GM18507 (cell line): Measurements from ENCODE around the gene PTPRA.
"Not testable (repeated sequence)": the region's sequence is repeated elsewhere in the genome, so short reads cannot be mapped to it uniquely, and the experiment has no call there.

ENCODE experiments used
- DNase-seq: peaks from one replicate; pipeline ENCODE4 v3.0.0; 2011; ENCODE audit warnings: low read depth; ENCODE audit not compliant: insufficient read length; ENCODE audit errors: extremely low spot score
- FAIRE-seq: peaks from 2 replicates; lab custom pipeline; 2011; peaks lifted over from hg19 to GRCh38; lab: Jason Lieb, UNC

Gene PTPRA

GRCh38 chr20:2883726-2884637 is 10.7 kb downstream of the PTPRA start:
- FAIRE-seq (peak; percentile 67), DNase-seq (no peak)

- FAIRE-seq (no peak), DNase-seq (no peak)
Measured at GRCh38 chr20:2887715-2888114, 14.4 kb downstream of the PTPRA start.

- no peak for FAIRE-seq
- no peak for DNase-seq
Measured at GRCh38 chr20:2888224-2888955, 15.1 kb downstream of the PTPRA start.

- FAIRE-seq: no peak
Measured at GRCh38 chr20:2889209-2889608, 15.9 kb downstream of the PTPRA start.

GRCh38 chr20:2889797-2890196 is 16.5 kb downstream of the PTPRA start:
- DNase-seq (no peak), FAIRE-seq (no peak)

More at GRCh38 chr20:2889209-2889608, 15.9 kb downstream of the PTPRA start:
- DNase-seq: no peak

- DNase-seq: no peak
- no peak for FAIRE-seq
Measured at GRCh38 chr20:2890742-2891141, 17.5 kb downstream of the PTPRA start.

GRCh38 chr20:2891343-2891742 is 18.1 kb downstream of the PTPRA start:
- FAIRE-seq (no peak), DNase-seq (no peak)

- DNase-seq (no peak), FAIRE-seq (no peak)
Measured at GRCh38 chr20:2892376-2892775, 19.1 kb downstream of the PTPRA start.

- FAIRE-seq: no peak
- no peak for DNase-seq
Measured at GRCh38 chr20:2894221-2894620, 20.9 kb downstream of the PTPRA start.

GRCh38 chr20:2895154-2895553 is 21.9 kb downstream of the PTPRA start:
- FAIRE-seq, DNase-seq: not testable (repeated sequence)

GRCh38 chr20:2899243-2899642 is 26.0 kb downstream of the PTPRA start:
- FAIRE-seq: peak; percentile 63
- DNase-seq: no peak

GRCh38 chr20:2900845-2901592 is 27.7 kb downstream of the PTPRA start:
- DNase-seq (no peak), FAIRE-seq (peak; percentile 26)

- FAIRE-seq: no peak
Measured at GRCh38 chr20:2902291-2902690, 29.0 kb downstream of the PTPRA start.

GRCh38 chr20:2902818-2903217 is 29.5 kb downstream of the PTPRA start:
- DNase-seq: no peak
- FAIRE-seq: no peak

More at GRCh38 chr20:2902291-2902690, 29.0 kb downstream of the PTPRA start:
- DNase-seq: no peak

GRCh38 chr20:2903686-2904085 is 30.4 kb downstream of the PTPRA start:
- DNase-seq (no peak), FAIRE-seq (no peak)

- FAIRE-seq: no peak
- no peak for DNase-seq
Measured at GRCh38 chr20:2907519-2907918, 34.2 kb downstream of the PTPRA start.

GRCh38 chr20:2909953-2910352 is 36.7 kb downstream of the PTPRA start:
- DNase-seq: no peak
- no peak for FAIRE-seq

GRCh38 chr20:2911200-2911599 is 37.9 kb downstream of the PTPRA start:
- no peak for DNase-seq

GRCh38 chr20:2914160-2914559 is 40.9 kb downstream of the PTPRA start:
- peak; percentile 73 for FAIRE-seq
- no peak for DNase-seq

More at GRCh38 chr20:2911200-2911599, 37.9 kb downstream of the PTPRA start:
- FAIRE-seq: no peak

- DNase-seq: no peak
- FAIRE-seq: no peak
Measured at GRCh38 chr20:2917266-2917665, 44.0 kb downstream of the PTPRA start.
